HL-60/S4 treated with phorbol 12-myristate 13-acetate at 8.2 ng/mL for 4 days and 3 days (cell line): ENCODE results near the gene LBR.

Experiments
- in situ Hi-C: fragments of 300-500 bp; cut with MboI; formaldehyde crosslinking; loops from 2 replicates; pipeline ENCODE4 v1.15.0; 2022; ENCODE audit warnings: low sequenced_read_pairs

LBR gene

GRCh38 chr1:225448146-225448805 lies 20.4 kb upstream of the LBR start:
- in situ Hi-C loops, result no loop called here

GRCh38 chr1:225447650-225448089 lies 19.8 kb upstream of the LBR start:
- in situ Hi-C loops, result no loop called here

GRCh38 chr1:225446981-225447615 lies 19.3 kb upstream of the LBR start:
- in situ Hi-C loops, result no loop called here

GRCh38 chr1:225446595-225446960 lies 18.7 kb upstream of the LBR start:
- in situ Hi-C loops, result no loop called here

GRCh38 chr1:225445639-225446594 lies 18.1 kb upstream of the LBR start:
- in situ Hi-C loops, result no loop called here

DNA sequence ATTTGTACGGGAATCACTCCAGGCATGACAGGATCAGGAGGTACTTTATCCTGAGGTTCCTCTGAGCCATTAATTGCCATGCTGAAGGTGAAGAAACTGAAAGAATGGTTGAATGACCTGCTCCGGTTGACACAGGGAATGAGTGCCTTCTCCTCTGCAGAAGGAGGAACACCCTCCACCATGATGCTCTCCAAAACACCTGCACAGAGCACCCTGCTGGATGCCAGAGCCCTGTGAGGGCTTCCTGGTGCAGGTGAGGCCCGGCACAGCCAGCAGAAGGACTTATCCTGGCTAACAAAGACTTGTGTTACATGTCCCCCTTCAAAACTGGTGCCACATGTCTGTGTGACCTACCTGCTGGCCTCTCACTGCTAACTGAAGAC lies 14.3 kb upstream of the LBR start:
- in situ Hi-C loops, result no loop called here

DNA sequence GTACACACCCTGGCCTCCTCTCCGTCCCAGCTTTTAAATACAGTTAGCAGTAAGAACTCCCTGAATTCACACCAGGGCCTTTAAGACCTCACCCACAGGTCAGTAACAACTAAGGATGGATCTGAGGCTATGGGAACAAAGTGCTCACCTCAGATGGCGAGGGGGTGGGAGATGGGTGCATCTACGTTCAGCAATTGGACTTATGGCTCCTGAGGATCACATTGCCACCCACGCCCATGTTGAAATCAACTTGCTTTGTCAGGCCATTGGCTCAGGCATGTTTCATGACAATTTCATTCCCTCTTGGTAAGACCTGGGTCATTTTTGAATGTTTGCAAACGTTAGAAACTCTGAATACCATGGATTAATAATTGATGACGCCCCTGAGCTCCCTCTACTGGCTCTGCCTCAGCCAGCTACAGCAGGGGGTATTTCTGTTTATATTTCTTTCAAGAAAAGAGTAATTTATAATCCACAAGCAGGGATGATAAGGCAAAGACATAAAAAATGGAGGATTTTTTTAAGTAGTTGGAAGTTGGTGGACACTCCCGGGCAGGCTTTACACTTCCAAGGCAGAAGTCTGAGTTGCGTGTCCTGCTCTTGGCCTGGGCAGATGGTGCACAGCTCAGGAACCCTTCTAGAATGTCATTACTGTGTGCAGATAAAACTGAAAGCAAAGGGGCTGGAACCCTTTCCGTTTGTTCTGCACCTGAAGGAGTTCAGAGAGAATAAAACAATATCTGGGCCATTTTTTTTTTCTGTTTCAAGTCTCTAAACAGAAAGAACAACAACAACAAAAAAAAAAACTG lies 13.7 kb upstream of the LBR start:
- in situ Hi-C loops, result no loop called here

DNA sequence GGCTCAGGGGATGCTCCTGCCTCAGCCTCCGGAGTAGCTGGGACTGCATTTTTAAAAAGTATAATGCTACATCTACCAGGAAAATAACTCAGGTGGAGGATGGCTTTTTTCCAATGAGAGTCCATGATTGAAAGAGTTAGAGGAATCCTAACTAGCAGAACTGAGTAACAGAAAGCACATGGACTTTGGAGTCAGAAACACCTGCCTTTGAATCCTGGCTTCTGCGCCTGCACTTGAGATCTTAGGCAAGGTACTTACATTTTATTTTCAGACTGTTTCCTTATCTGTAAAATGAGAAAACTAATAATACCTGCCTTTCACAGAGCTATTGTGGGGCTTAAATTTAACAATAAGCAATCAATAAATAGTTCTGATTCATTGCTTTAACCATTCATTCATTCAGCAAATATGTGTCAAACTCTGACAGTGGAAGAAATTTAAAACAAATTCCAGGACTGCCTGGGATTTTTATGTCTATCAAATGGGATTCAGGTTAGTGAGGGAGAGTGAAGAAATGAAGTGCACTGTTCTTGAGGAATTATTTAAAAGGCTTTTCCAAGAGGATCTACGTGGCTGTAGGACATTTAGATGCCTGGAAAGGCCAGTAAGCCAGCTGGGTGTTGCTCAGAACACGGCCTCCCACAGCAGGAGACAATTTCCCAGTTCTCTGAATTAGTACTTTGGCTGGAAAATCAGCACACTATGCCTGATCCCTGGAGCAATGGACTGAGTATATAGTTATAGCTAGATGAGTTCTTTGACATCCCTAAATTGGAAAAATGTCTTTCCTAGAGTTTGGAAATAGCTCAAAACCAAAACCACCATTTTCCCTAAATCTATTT lies 12.8 kb upstream of the LBR start:
- in situ Hi-C loops, result no loop called here

GRCh38 chr1:225437710-225438437 lies 10.0 kb upstream of the LBR start:
- in situ Hi-C loops, result no loop called here

DNA sequence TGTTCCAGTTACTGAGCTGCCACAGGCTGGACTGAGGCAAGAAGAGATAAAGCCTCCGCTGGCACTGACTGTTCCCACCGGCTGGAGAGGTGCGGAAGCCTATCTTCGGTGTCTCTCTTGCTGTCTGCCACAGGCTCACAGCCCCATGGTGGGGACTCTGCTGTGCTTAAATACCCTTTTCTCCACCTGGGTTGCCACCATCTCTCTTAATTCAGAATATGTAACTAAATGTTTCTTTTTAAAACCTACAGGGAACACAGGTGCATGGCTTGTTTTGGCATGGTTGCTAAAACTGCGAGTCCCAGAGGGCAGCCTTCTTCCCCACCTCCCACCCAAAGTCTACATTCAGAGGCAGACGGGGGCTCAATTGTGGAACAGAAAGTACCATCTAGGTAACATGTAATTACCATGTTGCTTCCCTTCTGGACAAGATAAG lies 8.1 kb upstream of the LBR start:
- in situ Hi-C loops, result no loop called here

DNA sequence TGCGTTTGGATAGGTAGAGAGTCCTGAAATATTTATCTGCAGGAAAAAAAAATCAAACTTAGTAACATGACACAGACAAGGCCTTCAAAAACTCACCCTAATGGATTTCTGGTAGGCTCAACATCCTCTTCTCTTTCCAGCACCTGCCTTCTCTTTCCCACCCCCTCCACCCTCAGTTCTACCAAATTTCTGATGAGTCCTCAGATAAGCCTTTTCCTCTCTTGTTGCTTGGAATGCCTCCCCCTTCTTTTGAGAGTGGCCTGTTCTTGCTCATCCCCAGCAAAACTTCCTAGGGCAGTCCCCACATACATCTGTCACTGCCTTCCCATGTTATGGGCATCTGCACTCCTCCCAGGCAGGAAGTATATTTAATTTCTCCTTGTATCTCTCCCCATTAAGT lies 7.6 kb upstream of the LBR start:
- in situ Hi-C loops, result no loop called here

DNA sequence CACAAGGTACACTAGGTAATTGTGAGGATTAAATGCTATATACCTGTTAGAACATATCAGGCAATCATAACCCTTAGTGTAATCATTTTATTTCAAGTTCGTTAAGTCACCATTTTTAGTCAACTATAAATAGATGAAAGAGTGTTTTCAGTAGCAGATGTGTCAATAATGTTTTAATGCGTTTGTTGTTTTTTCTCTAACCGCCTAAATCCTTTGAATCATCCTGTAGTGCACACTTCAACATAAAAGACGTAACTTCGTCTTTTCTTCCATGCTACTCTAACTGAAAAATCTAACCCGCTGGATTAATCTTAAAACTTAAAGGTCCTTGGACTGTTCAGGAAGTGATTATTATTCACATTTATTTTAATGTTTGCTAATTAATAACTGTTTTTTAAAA lies 7.2 kb upstream of the LBR start:
- in situ Hi-C loops, result no loop called here

DNA sequence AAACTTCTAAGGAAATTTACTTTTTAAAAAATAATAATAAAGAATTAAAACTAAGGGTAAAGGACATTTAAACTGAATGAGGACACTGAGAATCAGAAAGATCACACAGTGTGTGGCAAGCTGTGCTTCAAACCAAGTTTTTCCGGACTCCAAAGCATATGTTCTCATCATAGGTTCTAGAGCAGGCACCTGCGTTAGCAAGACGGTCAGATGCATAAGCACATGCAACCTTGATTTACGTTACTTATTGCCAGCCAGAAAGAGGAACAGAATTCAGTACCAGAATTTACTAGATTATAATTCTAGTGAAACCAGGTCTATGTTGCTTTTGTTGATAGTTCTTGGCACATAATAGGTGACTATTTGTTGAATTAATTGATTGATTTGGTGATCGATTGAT lies 6.2 kb upstream of the LBR start:
- in situ Hi-C loops, result no loop called here

GRCh38 chr1:225431081-225431863 lies 3.4 kb upstream of the LBR start:
- in situ Hi-C loops, result no loop called here

GRCh38 chr1:225430301-225430700 lies 2.5 kb upstream of the LBR start:
- in situ Hi-C loops, result no loop called here

GRCh38 chr1:225428881-225429455 lies 1.1 kb upstream of the LBR start:
- in situ Hi-C loops, result no loop called here

- in situ Hi-C loops, result no loop called here
Measured at GRCh38 chr1:225428068-225428880, 436 bp upstream of the LBR start.
